T-helper 1 cell (primary cell): ENCODE data around the gene C9orf85.
A peak's percentile ranks its signal among the peaks of the same experiment; 100 is the strongest.

Experiments used
- DNase-seq, 5 donors: peaks; one replicate each; pipeline ENCODE4 v3.0.0-alpha.2; 2012 to 2020

Gene C9orf85

DNA sequence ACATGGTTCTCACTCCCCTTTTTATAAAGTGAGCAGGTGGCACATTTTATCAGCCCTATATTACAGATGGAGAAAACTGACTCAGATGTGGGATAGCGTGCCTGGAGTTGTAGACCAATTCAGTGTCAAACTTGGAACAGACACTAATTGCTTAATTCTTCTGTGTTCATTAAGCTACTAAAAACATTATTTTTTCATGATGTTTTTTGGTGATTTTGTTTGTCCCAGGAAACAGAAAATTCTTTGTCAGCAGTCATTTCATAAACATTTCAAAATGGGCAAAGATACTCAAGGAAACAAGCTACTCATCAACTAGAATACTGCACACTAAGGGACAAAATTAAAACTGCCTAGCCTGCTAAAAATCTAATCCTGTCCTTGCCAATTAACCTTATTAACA, 2.6 kb upstream of the C9orf85 start:
- DNase-seq: no peak

DNA sequence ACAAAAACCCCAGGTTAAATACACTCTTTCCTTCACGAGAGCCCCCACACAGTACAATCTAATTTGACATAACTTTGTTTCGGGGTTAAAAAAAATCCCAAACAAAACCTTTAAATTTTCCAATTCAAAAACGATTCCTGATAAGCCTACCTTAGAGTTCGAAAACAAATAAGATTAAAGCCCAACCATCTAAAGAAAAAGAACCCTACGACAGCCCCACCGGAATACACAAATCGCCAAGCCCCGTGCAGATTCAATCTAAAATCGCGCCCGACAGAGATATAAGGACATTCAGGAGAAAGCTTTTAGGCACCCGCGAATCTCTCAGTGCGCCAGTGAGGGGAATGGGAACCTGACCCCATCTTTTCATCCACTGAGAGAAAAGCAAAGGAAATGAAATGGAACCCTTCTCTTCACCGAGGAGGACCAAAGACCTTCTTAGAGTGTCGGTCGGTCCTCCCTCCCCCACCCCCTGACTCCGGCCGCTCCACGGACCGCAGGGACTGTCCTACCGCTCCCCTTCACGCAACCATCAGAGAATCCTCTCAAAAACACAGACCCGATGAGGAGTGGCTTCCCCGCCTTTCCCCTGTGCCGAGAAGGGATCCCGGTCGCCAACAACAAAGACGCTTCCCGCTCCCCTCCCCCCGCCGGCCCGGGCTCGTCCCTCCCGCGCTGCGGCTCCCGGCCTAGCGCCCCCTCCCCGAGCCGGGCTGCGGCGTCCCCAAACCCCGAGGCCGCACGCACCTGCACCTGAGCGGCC, 1.4 kb upstream of the C9orf85 start:
- peak in 4 of 5 donors; percentile 14 to 39 (median 21) for DNase-seq

DNA sequence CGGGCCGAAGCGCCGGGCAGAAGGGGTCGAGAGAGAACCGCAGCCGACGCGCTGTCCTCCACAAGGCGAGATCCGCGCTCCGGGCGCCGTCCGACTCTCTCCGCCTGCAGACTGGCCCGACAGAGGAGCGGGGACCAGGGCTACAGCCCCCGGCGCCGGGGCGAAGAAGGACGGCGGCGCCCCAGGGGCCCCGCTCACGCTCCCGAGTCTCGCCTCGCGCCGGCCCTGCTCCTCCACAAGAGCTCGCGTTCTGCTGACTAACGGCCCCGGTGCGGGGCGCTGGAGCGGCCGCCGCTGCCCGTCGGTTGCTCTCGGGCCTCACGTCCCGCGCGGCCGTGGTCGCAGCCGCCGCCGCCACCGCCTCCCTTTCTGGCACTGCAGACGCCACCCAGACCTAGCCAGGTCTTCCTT, 784 bp upstream of the C9orf85 start:
- DNase-seq: peak in 1 of 5 donors; percentile 7

DNA sequence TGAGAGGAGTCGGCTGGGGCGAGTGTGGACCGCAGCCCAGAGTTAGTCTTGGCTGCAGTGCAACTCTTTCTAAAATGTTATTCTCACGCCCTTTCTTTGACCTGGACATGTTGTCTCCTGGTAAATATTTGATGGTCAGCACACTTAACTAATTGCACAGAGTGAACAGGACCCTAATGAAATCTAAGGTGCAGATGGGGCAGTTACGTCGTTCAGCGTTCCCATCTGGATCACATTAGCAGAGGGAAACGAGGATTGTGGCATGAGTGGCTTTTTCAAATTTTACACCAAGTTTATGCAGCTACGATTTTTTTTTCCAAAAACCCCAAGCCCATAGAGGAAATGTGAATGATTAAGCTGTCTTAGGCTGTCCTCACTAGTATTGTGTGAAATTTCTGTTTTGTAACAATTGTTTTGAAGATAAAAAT, 483 bp downstream of the C9orf85 start:
- no peak for DNase-seq

DNA sequence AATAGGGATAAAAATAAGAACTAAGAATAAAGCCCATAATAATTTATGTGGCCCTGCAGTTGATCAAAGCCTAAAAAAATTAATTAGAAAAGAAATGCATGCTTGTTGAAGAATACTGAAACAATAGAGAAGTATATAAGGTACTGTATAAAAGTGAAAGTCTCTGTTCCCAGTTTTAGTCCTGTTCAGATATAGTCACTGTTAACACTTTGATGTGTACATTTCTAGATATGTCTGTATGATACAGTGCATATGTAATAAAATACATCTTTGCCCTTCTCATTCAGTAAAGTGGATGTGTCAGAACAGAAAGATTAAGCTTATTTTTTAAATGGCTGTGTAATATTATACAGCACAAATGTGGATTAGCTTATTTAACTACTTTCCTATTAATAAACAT, 4.1 kb downstream of the C9orf85 start:
- no peak for DNase-seq

DNA sequence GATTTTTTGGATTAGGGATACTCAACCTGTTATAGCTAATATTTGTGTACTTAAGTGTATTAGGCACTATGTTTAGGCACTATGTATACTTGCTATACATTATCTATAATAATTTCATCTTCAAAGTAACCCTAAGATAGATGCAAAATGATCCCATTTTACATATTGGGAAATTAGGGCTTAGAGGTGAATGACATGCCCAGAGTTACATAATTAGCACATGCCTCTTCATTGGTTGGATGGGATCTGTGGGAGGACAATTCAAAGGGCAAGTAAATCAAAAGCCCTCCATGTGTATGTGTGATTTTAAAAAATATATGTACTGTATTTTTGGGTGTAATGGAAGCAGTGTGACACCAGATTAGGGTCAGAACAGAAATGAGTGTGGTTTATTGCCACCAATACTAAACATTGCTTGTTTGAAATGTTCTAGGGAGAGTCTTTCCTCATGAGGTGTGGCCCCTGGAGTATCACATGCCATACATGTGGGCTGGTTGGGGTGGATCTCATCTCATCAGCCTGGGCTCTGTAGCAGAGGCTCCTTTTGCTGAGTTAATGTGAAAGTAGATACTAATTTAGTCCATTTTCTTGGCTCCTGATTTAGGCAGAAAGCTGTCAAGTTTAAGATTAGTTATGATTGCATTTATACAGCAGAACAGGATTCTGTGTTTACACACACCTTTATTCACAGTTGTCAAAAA, 5.5 kb downstream of the C9orf85 start:
- peak in 1 of 5 donors; percentile 26 for DNase-seq

DNA sequence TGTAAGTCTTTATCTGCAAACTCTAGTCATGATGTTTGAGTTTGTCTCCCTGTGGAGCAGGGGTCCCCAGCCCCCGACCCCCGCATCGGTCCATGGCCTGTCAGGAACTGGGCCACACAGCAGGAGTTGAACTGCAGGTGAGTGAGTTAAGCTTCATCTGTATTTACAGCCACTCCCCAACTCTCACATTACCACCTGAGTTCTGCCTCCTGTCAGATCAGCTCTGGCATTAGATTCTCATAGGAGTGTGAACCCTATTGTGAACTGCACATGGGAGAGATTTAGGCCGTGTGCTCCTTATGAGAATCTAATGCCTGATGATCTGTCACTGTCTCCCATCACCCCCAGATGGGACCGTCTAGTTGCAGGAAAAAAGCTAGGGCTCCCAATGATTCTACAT, 7.0 kb downstream of the C9orf85 start:
- no peak for DNase-seq

DNA sequence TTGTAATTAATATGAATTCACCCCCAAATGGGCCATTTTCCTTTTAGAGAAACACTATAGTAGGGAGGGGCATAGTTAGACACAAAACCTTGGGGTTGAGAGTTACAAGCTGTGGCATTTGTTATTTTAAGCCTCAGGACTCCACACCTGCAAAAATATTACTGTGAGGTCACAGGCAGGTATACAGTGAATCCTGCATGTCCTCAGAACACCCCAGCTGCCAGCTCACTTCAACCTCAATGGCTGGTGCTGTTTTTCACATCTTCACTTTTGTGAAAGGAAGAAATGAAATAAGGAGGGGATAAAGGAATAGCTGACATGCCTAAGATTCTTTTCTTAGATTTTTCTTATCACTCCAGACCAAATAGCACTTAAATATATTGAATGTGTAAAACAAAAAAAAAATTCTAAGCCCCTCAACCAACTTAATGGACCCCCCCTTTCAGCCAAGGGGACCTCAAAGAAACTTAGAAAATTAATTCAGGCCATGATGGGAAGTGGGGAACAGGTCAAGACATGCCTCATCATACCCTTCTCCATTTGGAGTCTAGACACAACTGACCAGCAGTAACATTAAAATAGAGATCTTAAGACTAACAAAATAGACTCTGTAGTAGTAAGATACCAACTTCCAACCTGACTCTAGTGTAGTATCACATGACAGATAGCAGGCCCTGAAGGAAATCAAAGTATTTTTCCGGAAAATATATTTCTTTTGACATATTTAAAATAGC, 9.2 kb downstream of the C9orf85 start:
- no peak for DNase-seq

DNA sequence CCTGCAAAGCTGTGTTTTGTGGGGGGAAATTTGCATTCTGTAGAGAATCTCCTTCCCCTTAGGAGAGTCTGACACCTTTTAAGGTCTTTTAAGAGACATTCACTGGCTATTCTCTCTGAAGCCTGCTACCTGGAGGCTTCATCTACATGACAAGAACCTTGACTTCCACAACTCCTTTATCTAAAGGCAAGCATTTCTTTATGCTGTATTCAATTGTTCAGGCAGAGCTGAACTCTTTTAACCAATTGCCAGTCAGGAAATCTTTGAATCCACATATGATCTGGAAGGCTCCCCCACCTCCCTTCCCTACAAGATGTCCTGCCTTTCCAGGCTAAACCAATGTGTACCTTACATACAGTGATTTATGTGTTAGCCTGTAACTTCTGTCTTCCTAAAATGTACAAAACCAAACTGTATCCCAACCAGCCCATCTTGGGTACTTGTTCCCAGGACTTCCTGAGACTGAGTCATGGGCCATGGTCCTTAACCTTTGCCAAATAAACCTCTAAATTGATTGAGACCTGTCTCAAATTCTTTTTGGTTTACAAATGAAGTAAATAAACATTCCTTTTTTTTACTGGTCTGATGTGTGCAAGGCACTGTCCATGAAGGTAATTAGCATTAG, 9.9 kb downstream of the C9orf85 start:
- DNase-seq: no peak

DNA sequence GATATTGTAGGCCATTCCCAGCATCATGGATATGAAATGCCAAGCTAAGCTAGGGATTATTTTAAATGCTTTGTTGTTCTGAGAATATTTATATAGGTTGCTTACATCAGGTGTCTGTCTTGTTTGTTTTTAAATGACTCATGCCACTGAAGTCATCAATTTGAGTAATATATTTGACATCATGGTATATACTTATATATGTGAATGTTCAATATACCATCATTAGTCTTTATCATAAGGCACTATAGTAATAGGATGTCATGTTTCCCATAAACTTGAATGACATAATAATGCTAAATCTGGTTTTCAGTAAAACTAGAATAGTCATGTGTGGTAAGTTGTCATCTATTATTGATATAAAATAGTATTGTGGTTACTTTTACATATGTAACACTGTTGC, 13.1 kb downstream of the C9orf85 start:
- no peak for DNase-seq

DNA sequence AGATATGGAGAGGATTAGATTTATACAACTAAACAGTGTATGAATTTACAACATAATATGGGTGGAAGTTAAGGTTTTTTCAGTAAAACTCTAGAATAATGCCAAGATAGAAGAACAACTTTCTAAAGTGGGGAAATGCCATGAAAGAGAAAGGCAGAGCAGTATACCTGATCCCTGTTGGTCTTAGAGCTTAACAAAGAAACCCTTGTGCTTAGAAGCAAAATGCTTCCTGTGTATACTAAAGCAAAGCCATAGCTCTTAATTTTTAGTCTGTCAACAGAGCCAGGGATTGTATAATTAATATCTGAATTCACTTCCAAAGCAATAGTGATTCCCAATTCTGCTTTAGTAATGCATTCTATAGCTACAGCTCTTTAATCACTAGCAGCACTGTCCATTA, 14.4 kb downstream of the C9orf85 start:
- no peak for DNase-seq

DNA sequence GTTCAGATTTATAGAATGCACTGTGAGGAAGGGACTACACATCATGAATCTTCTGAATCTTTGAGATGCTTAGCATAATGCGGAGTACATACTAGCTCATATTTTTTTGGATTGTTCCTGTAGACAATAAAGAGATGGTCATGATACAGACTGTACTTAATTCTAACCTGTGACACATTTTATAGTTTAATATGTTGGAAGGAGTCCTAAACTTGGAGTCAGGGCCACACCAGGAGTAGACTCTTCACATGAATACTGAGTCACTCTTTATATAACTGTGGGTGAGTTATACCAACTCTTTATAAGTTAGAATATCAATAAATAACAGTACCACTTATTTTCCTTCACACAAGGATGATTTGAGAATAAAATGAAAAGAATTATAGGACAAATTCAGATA, 16.9 kb downstream of the C9orf85 start:
- no peak for DNase-seq

DNA sequence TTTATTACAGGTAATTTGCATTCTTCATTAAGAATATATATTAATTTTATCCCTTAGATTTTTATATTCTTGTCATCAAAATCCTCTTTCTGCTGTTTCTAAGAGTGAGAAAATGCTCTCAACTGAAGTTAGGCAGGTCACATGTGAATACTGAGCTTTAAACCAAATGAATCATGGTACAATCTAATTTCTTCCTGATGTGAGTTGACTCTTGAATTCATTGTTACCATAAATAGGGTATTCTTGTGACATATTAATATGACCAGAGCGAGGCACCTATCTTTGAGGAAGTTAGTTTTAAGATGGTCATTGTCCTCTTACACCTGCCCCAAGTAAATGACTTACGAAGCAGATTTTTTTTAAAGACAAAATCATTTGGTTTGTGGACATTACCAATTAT, 17.4 kb downstream of the C9orf85 start:
- no peak for DNase-seq

DNA sequence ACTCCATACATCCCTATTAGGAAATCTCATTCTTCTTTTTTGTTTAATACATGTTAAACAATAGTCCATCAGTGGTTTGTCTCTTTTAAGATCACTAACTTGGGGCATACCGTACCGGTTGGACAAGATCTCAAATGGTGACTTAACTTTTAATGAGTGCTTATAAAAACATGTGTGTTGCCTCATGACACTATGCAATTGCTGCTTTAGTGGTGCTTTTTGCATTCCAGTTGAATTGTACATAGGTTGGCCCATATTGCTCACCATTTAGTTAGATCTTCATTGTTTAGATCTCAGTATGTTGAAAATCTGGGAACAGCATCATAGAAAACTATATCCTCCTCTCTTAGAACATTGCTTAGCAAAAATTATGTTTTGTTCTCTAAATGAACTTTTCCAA, 17.8 kb downstream of the C9orf85 start:
- DNase-seq: no peak

DNA sequence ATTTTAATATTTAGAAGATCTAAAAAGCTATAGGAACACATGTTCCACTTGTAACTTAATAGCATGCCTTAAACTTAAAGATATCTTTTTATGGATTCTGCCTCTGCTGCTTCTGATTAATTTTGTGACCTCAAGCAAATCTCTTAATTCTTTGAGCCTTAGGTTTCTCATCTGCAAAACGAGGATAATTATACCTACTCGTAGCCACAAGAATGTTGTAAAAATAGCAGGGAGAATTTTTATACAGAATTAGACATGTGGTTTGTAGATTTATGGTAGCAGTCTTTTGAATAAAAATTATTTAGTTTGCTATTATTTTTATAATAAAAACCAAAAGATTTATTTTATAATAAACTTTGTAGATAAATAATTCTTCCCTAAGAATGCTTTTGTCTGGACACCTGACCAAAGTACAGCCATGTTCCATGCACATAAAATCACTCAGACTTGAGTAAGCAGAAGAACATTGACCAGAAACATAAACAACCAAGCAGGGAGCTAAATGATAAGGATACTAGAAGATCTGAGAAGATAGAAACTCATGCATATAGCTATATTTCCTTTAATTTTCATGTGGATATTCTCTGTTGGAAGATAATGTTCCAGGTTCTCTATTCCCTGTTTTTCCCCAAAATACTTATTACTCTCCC, 18.5 kb downstream of the C9orf85 start:
- no peak for DNase-seq

DNA sequence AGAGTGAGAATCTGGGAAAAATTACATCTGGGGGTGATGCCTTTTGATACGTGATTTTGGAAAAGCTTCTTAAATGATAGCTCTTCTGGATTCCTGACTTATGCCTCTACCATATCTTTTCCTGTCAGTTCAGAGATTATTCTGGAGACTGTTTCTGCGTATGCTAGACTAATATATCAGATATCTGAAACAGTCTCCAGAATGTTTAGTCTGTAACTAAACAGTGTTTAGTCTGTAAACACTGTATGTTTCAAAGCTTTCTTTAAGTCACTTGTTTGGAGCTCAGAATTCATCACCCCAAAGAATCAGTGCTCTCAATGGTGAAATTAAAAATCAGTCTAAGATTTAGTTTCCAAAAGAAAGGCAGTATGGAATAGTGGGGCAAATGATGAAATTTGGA, 19.7 kb downstream of the C9orf85 start:
- DNase-seq: no peak

DNA sequence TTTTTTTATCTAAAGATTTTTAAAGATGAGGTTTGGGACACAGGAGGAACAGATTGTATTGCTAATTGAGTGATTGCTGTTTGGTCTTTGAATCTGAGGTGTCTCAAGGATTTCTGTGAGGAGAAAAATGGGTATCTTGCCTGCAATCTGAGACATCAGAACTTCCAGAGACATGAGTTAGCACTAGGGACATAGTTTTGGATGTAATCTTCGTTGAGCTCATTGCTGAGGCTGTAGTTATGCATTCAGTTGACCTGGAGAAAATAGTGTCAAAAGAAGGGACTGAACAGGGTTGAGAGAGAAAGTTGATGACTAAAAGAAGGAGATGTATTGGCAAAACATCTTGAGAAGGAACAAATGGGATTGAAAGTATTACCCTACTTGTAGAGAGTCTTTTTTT, 24.6 kb downstream of the C9orf85 start:
- no peak for DNase-seq

DNA sequence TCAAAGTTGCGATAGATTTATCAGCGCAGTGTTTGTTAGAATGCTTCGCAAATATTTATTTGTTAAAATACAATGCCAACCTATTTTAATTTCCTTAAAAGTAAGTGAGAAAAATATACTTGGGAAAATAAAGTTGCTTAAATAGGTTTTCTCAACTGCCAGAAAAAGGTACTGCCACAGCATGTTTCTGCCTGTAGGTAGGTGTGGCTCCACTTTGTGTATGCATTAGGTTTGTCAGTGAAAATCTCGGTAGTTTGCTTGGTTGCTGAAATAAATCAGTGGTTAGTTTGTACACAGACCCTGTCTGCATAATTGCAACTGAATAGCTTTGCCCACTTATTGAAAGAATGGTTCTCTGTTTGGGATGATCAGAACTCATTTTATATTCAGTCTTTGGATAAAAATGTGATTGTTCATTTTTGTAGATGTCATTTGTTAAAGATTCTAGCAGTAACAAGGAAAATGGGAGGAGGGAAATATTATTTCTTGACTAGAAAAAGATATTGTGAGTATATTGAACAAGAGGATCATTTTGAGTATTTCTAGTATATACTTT, 25.7 kb downstream of the C9orf85 start:
- DNase-seq: no peak

DNA sequence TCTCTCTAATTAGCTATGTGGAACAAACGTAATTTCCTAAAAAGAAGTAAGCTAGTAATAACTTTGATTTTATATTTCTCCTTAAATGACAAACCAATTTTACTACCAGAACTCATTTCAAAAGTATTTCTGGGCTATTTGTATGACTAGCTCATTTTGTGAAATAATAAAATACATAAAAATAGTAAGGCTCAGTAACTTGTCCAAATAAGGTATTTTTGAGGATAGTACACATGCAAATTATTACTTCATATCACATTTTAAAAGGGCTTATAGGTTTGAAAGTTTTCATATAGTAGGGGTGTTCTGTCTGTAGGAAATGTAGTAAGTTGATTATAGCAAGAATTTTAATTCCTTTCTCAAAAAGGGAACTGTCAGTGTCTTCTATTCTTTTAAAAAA, 26.5 kb downstream of the C9orf85 start:
- DNase-seq: no peak

DNA sequence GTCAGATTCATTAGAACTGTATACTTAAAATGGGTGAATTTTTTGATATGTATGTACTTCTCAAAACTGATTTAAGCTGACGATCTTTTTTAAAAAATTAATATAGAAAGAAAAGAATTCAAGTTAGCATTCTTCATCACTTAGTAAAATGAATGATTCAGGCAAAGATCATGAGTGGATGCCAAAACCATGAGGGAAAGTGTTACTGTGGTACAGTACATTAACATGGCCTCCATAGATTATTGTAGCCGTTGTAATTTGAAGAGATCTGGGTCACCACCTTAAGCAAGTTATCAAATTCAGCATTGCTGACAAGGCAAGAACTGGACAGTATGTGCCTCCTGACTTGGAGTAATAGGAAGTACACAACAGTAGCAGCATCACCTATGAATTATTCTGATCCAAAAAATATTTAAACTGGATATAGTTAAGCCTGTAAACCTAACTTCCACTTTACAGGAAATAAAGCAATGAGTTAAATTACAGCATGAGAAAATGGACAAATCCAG, 29.7 kb downstream of the C9orf85 start:
- DNase-seq: no peak

DNA sequence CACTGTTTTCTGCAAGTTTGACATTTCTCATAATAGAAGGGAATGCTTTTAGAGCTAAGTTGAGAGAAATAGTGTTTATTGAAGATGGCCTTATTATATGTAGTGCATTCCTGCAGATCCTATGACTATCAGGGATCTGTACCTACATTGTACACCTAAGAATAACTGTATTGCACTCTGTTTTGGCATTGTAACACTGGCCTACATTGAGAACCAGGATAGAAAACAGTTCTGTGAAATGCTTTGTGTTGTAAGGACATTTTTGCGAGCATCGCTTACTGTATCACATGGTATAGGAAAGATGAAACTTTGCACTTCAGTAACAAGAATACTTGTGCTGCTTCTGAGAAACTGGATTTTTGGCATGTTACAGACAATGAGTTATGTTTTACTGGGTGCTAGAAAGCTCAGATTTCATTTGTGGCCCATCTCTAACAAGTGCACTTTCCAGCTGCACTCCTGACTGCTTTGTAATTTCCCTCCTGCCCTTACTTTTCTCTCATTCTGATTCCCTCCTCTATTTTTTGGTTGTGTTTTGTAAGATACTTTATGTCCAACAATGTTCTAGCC, 30.6 kb downstream of the C9orf85 start:
- DNase-seq: no peak
